ENCODE data around the gene LIAS.

GRCh38 chr4:39510348-39510929 is 51.6 kb downstream of the LIAS start:
- no peak for TF ChIP-seq GATAD2B (conservative IDR thresholded peaks at IDR 0.05; ENCODE audit: low read depth)
- no peak for TF ChIP-seq MYC (IDR thresholded peaks at IDR 0.05; ENCODE audit: insufficient read depth, insufficient read length, insufficient replicate concordance, low read length, severe bottlenecking)
- TF ChIP-seq ZNF274 (IDR thresholded peaks at IDR 0.05; ENCODE audit: insufficient read depth, insufficient read length): no peak
- TF ChIP-seq NR2C2 (IDR thresholded peaks at IDR 0.05; ENCODE audit: borderline replicate concordance, control insufficient read depth, insufficient read length, low read depth): no peak
- TF ChIP-seq FOXK2 (IDR thresholded peaks at IDR 0.05): no peak
- TF ChIP-seq BRCA1 (IDR thresholded peaks at IDR 0.05; ENCODE audit: low read depth, low read length): no peak
- TF ChIP-seq MXI1 (IDR thresholded peaks at IDR 0.05; ENCODE audit: low read depth, low read length): no peak
- TF ChIP-seq POLR2A (IDR thresholded peaks at IDR 0.05; ENCODE audit: low read depth, low read length): no peak
- TF ChIP-seq SREBF1 (IDR thresholded peaks at IDR 0.05; ENCODE audit: low read length): no peak
- TF ChIP-seq CHD2 (IDR thresholded peaks at IDR 0.05; ENCODE audit: borderline replicate concordance, low read depth, low read length): no peak
- no peak for TF ChIP-seq NFYA (IDR thresholded peaks at IDR 0.05; ENCODE audit: borderline replicate concordance, low read depth, low read length)

All from GM12878 (cell line).